K562 (cell line): Measurements from ENCODE around the gene FASN. TPM values are rescaled to one million over a fixed set of nuclear protein-coding genes. Genes with fewer than 3 reads are reported as not detected.
A peak's percentile ranks its signal among the peaks of the same experiment; 100 is the strongest.

Experiments used
- CBX3 ChIP-seq, 2 experiments: IDR thresholded peaks; 1 replicate in 1 of 2; 2 replicates in 1 of 2; pipeline ENCODE4 v1.6.1; 2012; ENCODE audit warnings: inconsistent platforms in 2 of 2, low read length in 2 of 2, borderline replicate concordance in 1 of 2, control low read depth in 1 of 2
- CLOCK ChIP-seq: fragments of 250-450 bp; sonication (Bioruptor Pico); IDR thresholded peaks from 2 replicates; pipeline ENCODE4 v1.4.0; 2020; ENCODE audit warnings: mild to moderate bottlenecking, moderate library complexity, borderline replicate concordance
- ETV5 ChIP-seq: sonication (generic); formaldehyde crosslinking; IDR thresholded peaks from 2 replicates; pipeline ENCODE4 v1.4.0; 2020; ENCODE audit warnings: low read depth, mild to moderate bottlenecking, missing genetic modification reagents
- FIP1L1 ChIP-seq: fragments of 200-400 bp; formaldehyde crosslinking; IDR thresholded peaks from 2 replicates; pipeline ENCODE4 v1.6.1; 2018; ENCODE audit warnings: mild to moderate bottlenecking, low read depth, low read length; ENCODE audit not compliant: poor library complexity, severe bottlenecking
- GATAD2A ChIP-seq: fragments of 450-650 bp; IDR thresholded peaks from 2 replicates; pipeline ENCODE4 v1.6.1; 2017
- GMEB1 ChIP-seq: fragments of 250-450 bp; sonication (Bioruptor Pico); IDR thresholded peaks from 2 replicates; pipeline ENCODE4 v1.4.0; 2020; ENCODE audit warnings: mild to moderate bottlenecking
- HMGN3 ChIP-seq: IDR thresholded peaks from 2 replicates; pipeline ENCODE4 v1.6.1; 2011; ENCODE audit warnings: borderline replicate concordance, low read depth, mild to moderate bottlenecking, mixed read lengths, low read length; ENCODE audit not compliant: insufficient read length; ENCODE audit errors: extremely low read depth
- JUNB ChIP-seq: fragments of 450-650 bp; formaldehyde crosslinking; conservative IDR thresholded peaks from 2 replicates; pipeline ENCODE4 v1.4.0; 2020; ENCODE audit warnings: mild to moderate bottlenecking
- NR4A1 ChIP-seq, 2 experiments: fragments of 250-450 bp in 1 of 2; fragments of 450-650 bp in 1 of 2; sonication (Bioruptor Pico) in 1 of 2; IDR thresholded peaks; 2 replicates each; pipeline versions ENCODE4 v1.4.0 to v1.6.1; 2016 to 2020; ENCODE audit warnings: mild to moderate bottlenecking in 2 of 2, missing compliant biosample characterization in 1 of 2, missing genetic modification characterization in 1 of 2, moderate library complexity in 1 of 2
- ZNF263 ChIP-seq: sonication (generic); formaldehyde crosslinking; IDR thresholded peaks from 2 replicates; pipeline ENCODE4 v1.8.0; 2022; ENCODE audit warnings: mild to moderate bottlenecking, missing genetic modification reagents, borderline replicate concordance
- ZNF76 ChIP-seq: fragments of 250-450 bp; sonication (Bioruptor Pico); IDR thresholded peaks from 2 replicates; pipeline ENCODE4 v1.4.0; 2020; ENCODE audit warnings: mild to moderate bottlenecking, moderate library complexity, borderline replicate concordance
- polyA plus RNA-seq, 8 experiments: library from polyadenylated mRNA; depleted of rRNA in 4 of 8; stranded (reverse) in 5 of 8; unstranded in 3 of 8; fragments of >200 nt; fragmentation: Nextera tagmentation in 2 of 8; fragmentation: Illumina TruSeq in 1 of 8; extraction: Ambion mirVana in 2 of 8; extraction: Trizol in 1 of 8; gene quantifications; 2 replicates each; pipeline versions ENCODE4 v1.2.1 to v1.2.3, GENCODE V29; 2011 to 2014; ENCODE audit warnings: inconsistent platforms in 1 of 8, missing spikeins in 1 of 8
- total RNA-seq, 7 experiments: library from RNA; depleted of rRNA in 6 of 7; stranded (reverse); fragments of >200 nt in 6 of 7; fragmentation: Illumina TruSeq in 2 of 7; extraction: Trizol in 2 of 7; gene quantifications; 2 replicates each; pipeline versions ENCODE4 v1.2.1 to v1.2.3, GENCODE V29; 2011 to 2021; ENCODE audit warnings: low replicate concordance in 1 of 7
- TF ChIP-seq, protein P1 (sequence below): fragments of 250-450 bp; sonication (Bioruptor Pico); IDR thresholded peaks from 2 replicates; pipeline ENCODE4 v1.8.0; 2021; ENCODE audit warnings: moderate library complexity, mild to moderate bottlenecking, inconsistent platforms
- TF ChIP-seq, protein P2 (sequence below): sonication (generic); formaldehyde crosslinking; IDR thresholded peaks from 2 replicates; pipeline ENCODE4 v1.8.0; 2022; ENCODE audit warnings: missing genetic modification reagents, mild to moderate bottlenecking, borderline replicate concordance

Gene FASN
- total and polyA plus RNA-seq, 9 of the 15 experiments (the other 6 are each of a cell fraction or from before 2014, with no cell fraction given): 0.15 to 663 (median 49.9) TPM

- TF ChIP-seq ETV5 (CRISPR knock-in tag): peak; percentile 53; the same call in 1 of the 2 replicates
- peak; percentile 94 for TF ChIP-seq HMGN3
- TF ChIP-seq NR4A1 (CRISPR knock-in tag; IDR thresholded peaks at IDR 0.05): peak; percentile 64; the same call in 1 of the 2 replicates
- peak; percentile 84; the same call in 1 of the 2 replicates for TF ChIP-seq NR4A1 (tag; IDR thresholded peaks at IDR 0.05)
- TF ChIP-seq CBX3 (IDR thresholded peaks at IDR 0.05; ENCODE audit: borderline replicate concordance in 1 of 2, low read length in 2 of 2): peak in 1 of 2 experiments; percentile 49; a peak in 1 of 3 replicates
- peak; percentile 88 for TF ChIP-seq GMEB1 (CRISPR knock-in tag)
- 0 out of 2 replicates have a peak, but pooled peaks have one; percentile 81 for TF ChIP-seq ZNF76 (CRISPR knock-in tag)
- TF ChIP-seq FIP1L1: peak; percentile 94
- TF ChIP-seq, protein P1, sequence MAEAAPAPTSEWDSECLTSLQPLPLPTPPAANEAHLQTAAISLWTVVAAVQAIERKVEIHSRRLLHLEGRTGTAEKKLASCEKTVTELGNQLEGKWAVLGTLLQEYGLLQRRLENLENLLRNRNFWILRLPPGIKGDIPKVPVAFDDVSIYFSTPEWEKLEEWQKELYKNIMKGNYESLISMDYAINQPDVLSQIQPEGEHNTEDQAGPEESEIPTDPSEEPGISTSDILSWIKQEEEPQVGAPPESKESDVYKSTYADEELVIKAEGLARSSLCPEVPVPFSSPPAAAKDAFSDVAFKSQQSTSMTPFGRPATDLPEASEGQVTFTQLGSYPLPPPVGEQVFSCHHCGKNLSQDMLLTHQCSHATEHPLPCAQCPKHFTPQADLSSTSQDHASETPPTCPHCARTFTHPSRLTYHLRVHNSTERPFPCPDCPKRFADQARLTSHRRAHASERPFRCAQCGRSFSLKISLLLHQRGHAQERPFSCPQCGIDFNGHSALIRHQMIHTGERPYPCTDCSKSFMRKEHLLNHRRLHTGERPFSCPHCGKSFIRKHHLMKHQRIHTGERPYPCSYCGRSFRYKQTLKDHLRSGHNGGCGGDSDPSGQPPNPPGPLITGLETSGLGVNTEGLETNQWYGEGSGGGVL (CRISPR knock-in tag): no peak
- TF ChIP-seq ZNF263 (CRISPR knock-in tag): peak; percentile 62; the same call in 1 of the 2 replicates
- no peak for TF ChIP-seq CLOCK
- TF ChIP-seq, protein P2, sequence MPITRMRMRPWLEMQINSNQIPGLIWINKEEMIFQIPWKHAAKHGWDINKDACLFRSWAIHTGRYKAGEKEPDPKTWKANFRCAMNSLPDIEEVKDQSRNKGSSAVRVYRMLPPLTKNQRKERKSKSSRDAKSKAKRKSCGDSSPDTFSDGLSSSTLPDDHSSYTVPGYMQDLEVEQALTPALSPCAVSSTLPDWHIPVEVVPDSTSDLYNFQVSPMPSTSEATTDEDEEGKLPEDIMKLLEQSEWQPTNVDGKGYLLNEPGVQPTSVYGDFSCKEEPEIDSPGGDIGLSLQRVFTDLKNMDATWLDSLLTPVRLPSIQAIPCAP (CRISPR knock-in tag): no peak
- TF ChIP-seq GATAD2A: 0 out of 2 replicates have a peak, but pooled peaks have one; percentile 48
- TF ChIP-seq JUNB: no peak
Observed at GRCh38 chr17:82065638-82066303, 32.3 kb downstream of the FASN start, which contains the start of gene DUS1L (continued).
